Endothelial cell of umbilical vein (primary cell): ENCODE measurements around the gene HAUS7. TPM values are rescaled to one million over a fixed set of nuclear protein-coding genes. Genes with fewer than 3 reads are reported as not detected.
A peak's percentile ranks its signal among the peaks of the same experiment; 100 is the strongest.

Experiments used
- BruUV-seq: library from RNA; stranded (reverse); fragments of 400-500 nt; replicated peaks from 2 replicates; lab custom pipeline; 2021; lab: Mats Ljungman, UMichigan
- CTCF ChIA-PET: fragments of 300-600, 350-600 bp; sonication (Branson Sonifier 250); formaldehyde crosslinking; loops from one replicate; lab custom pipeline; 2021; ENCODE audit warnings: antibody characterized with exemption, inconsistent platforms; lab: Charles Lee
- POLR2A ChIA-PET: fragments of 300-600, 350-600 bp; sonication (Branson Sonifier 250); formaldehyde crosslinking; loops from one replicate; lab custom pipeline; 2021; ENCODE audit warnings: antibody characterized with exemption, inconsistent platforms; lab: Charles Lee
- DNase-seq: peaks from one replicate; pipeline ENCODE4 v3.0.0-alpha.2; 2011; ENCODE audit warnings: low read depth, low spot score
- FAIRE-seq: peaks from 2 replicates; lab custom pipeline; 2011; peaks lifted over from hg19 to GRCh38; lab: Jason Lieb, UNC
- H2AFZ ChIP-seq: 2 replicates; pipeline ENCODE4 v1.6.0; 2012; ENCODE audit warnings: low read depth, low read length, control low read depth, inconsistent platforms
- H3K27ac ChIP-seq: 2 replicates; pipeline ENCODE4 v1.5.1; 2011; ENCODE audit warnings: low read depth, mild to moderate bottlenecking, control low read depth, low read length, moderate library complexity; ENCODE audit not compliant: insufficient read depth
- H3K27me3 ChIP-seq, 2 experiments: 2 replicates each; pipeline versions ENCODE4 v1.6.0 to v1.6.1; 2011; ENCODE audit warnings: low read length in 2 of 2, mixed read lengths in 1 of 2; ENCODE audit not compliant: control insufficient read depth in 2 of 2, insufficient read depth in 2 of 2
- H3K36me3 ChIP-seq, 2 experiments: 2 replicates in 1 of 2; 3 replicates in 1 of 2; pipeline ENCODE4 v1.5.1; 2011; ENCODE audit warnings: low read length in 2 of 2, mild to moderate bottlenecking in 1 of 2, moderate library complexity in 1 of 2; ENCODE audit not compliant: control insufficient read depth in 2 of 2, insufficient read depth in 2 of 2; ENCODE audit errors: extremely low read depth in 1 of 2
- H3K4me1 ChIP-seq: 3 replicates; pipeline ENCODE4 v1.5.1; 2011; ENCODE audit warnings: mild to moderate bottlenecking, low read length; ENCODE audit not compliant: control insufficient read depth, insufficient read depth; ENCODE audit errors: extremely low read depth
- H3K4me2 ChIP-seq: 2 replicates; pipeline ENCODE4 v1.6.1; 2011; ENCODE audit warnings: low read length, control low read depth, mixed read lengths; ENCODE audit not compliant: insufficient read depth
- H3K4me3 ChIP-seq, 3 experiments: fragments of 200-600 bp in 1 of 3; sonication (generic), shearing (Covaris generic) in 1 of 3; replicated peaks in 1 of 3; 2 replicates each; pipeline ENCODE4 v1.5.1; 2011 to 2016; ENCODE audit warnings: control low read depth in 3 of 3, low read length in 3 of 3, mild to moderate bottlenecking in 2 of 3, inconsistent platforms in 1 of 3, low read depth in 1 of 3, moderate library complexity in 1 of 3; ENCODE audit not compliant: insufficient read depth in 1 of 3
- H3K79me2 ChIP-seq: 2 replicates; pipeline ENCODE4 v1.6.0; 2012; ENCODE audit warnings: low read length, inconsistent platforms; ENCODE audit not compliant: control insufficient read depth, insufficient read depth
- H3K9ac ChIP-seq: replicated peaks from 2 replicates; pipeline ENCODE3; 2011; ENCODE audit warnings: low read length, control low read depth; ENCODE audit not compliant: insufficient read depth; ENCODE audit errors: extremely low read depth
- H3K9me1 ChIP-seq: replicated peaks from 3 replicates; pipeline ENCODE4 v1.6.0; 2011; ENCODE audit warnings: mild to moderate bottlenecking, low read length; ENCODE audit not compliant: control insufficient read depth, insufficient read depth; ENCODE audit errors: extremely low read depth
- H3K9me3 ChIP-seq: replicated peaks from 2 replicates; pipeline ENCODE4 v1.5.1; 2012; ENCODE audit warnings: low read length, inconsistent platforms; ENCODE audit not compliant: control insufficient read depth, insufficient read depth
- H4K20me1 ChIP-seq: replicated peaks from 2 replicates; pipeline ENCODE3; 2011; ENCODE audit warnings: mild to moderate bottlenecking, low read length; ENCODE audit not compliant: control insufficient read depth, insufficient read depth; ENCODE audit errors: extremely low read depth
- JUN ChIP-seq: IDR thresholded peaks from 2 replicates; pipeline ENCODE4 v1.6.1; 2011; ENCODE audit warnings: borderline replicate concordance, low read depth; ENCODE audit not compliant: insufficient read length, insufficient read depth
- POLR2A ChIP-seq: IDR thresholded peaks from 2 replicates; pipeline ENCODE4 v1.6.1; 2012; ENCODE audit warnings: low read depth, mild to moderate bottlenecking, control low read depth, low read length
- POLR2AphosphoS5 ChIP-seq: IDR thresholded peaks from 2 replicates; pipeline ENCODE4 v1.6.1; 2012; ENCODE audit warnings: low read depth, mild to moderate bottlenecking, control low read depth, low read length, moderate library complexity; ENCODE audit not compliant: insufficient read depth
- dilution Hi-C: fragments of 300-500 bp; cut with MboI; formaldehyde crosslinking; loops from one replicate; pipeline ENCODE4 v1.15.0; 2019; ENCODE audit warnings: low sequenced_read_pairs; ENCODE audit not compliant: extremely low pct_ligation_motif_present
- intact Hi-C: fragments of 100-400 bp; cut with micrococcal nuclease; formaldehyde crosslinking; loops from one replicate; pipeline ENCODE4 v1.10.0; 2022
- polyA plus RNA-seq, 4 experiments: library from polyadenylated mRNA; depleted of rRNA in 3 of 4; stranded (reverse) in 3 of 4; unstranded in 1 of 4; fragments of >200 nt; gene quantifications; 2 replicates each; pipeline versions ENCODE4 v1.2.1 to v1.2.3, GENCODE V29; 2011 to 2012; ENCODE audit warnings: missing spikeins in 1 of 4
- total RNA-seq: library from RNA; stranded (reverse); gene quantifications from 2 replicates; pipeline ENCODE4 v1.2.3, GENCODE V29; 2021
- TF ChIP-seq, protein P1 (sequence below), 2 donors: IDR thresholded peaks; 1 replicate in 1 of 2; 2 replicates in 1 of 2; pipeline ENCODE4 v1.5.1; 2011; ENCODE audit warnings: low read length in 2 of 2, mild to moderate bottlenecking in 2 of 2, moderate library complexity in 2 of 2, control low read depth in 1 of 2, inconsistent platforms in 1 of 2, low read depth in 1 of 2; ENCODE audit not compliant: insufficient read depth in 1 of 2; ENCODE audit errors: extremely low read depth in 1 of 2

The HAUS7 gene
- total and polyA plus RNA-seq, 2 donors (not counting 3 experiments of a cell fraction or from before 2014, with no cell fraction given) = 31.0 to 46.4 TPM

DNA sequence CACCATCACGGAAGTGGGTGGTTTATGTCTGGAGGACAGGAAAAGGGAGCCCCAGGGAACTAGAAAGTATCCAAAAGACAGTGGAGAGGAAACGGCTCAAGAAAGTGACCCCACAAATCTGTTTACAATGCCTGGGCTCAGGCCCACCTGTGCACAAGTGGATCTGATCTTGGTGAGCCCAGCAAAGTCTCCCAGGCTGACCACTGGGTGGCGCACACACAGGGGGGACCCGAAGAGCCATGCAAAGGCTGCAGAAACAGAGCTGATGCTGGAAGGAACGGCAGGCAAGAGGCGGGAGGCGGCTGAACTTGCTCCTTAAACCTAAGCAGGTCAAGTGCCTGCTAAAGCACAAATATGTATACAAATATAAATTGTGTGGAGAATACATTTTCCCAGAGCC, 9.6 kb downstream of the HAUS7 start:
- Histone ChIP-seq H3K27me3 (no peaks in the 10 kb centered on the region), H3K9me3 (no peaks in the 10 kb centered on the region), H3K4me2 (no peak overlapping the region), H3K9me1 (no peaks in the 10 kb centered on the region), H2AFZ (no peak overlapping the region), H3K79me2 (no peaks in the 10 kb centered on the region), H3K36me3 (peaks cover 0 to 3% of the 10 kb centered on the region in 2 experiments), H3K4me1 (peaks cover 5% of the 10 kb centered on the region), H4K20me1 (no peaks in the 10 kb centered on the region), H3K27ac (peak overlapping the region; percentile 58), H3K9ac (no peak overlapping the region), H3K4me3 (no peak overlapping the region)
- DNase-seq (peak; percentile 47), FAIRE-seq (peak; percentile 93)
- ChIA-PET POLR2A (interaction anchor here (1.0 kb wide), 1 partner anchor 50 kb away, joined by 3 read pairs; no protein-coding TSS in a partner anchor), CTCF (interaction anchor here (0.5 to 2.9 kb wide), 31 partner anchors 9 to 519 kb away, joined by 3 to 55 read pairs (median 5); partner anchors contain the start of genes BGN, CCNQ, HAUS7 and TREX2)
- dilution Hi-C loops = no loop called here
- no TSS peak for BruUV-seq
- intact Hi-C loops = loop anchor here (1.0 kb wide), 2 partner anchors 46 to 429 kb away; no protein-coding TSS in a partner anchor
- no peak for TF ChIP-seq POLR2AphosphoS5
- TF ChIP-seq, protein P1, sequence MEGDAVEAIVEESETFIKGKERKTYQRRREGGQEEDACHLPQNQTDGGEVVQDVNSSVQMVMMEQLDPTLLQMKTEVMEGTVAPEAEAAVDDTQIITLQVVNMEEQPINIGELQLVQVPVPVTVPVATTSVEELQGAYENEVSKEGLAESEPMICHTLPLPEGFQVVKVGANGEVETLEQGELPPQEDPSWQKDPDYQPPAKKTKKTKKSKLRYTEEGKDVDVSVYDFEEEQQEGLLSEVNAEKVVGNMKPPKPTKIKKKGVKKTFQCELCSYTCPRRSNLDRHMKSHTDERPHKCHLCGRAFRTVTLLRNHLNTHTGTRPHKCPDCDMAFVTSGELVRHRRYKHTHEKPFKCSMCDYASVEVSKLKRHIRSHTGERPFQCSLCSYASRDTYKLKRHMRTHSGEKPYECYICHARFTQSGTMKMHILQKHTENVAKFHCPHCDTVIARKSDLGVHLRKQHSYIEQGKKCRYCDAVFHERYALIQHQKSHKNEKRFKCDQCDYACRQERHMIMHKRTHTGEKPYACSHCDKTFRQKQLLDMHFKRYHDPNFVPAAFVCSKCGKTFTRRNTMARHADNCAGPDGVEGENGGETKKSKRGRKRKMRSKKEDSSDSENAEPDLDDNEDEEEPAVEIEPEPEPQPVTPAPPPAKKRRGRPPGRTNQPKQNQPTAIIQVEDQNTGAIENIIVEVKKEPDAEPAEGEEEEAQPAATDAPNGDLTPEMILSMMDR (IDR thresholded peaks at IDR 0.05; ENCODE audit: extremely low read depth in 1 of 2, insufficient read depth in 1 of 2, low read depth in 1 of 2, low read length in 2 of 2) = peak; percentile 60 to 65

- Histone ChIP-seq H3K79me2 (no peaks in the 10 kb centered on the region), H3K9me3 (no peaks in the 10 kb centered on the region), H3K9me1 (no peaks in the 10 kb centered on the region), H3K27ac (peak overlapping the region; percentile 58), H3K9ac (no peak overlapping the region), H3K27me3 (no peaks in the 10 kb centered on the region), H4K20me1 (no peaks in the 10 kb centered on the region), H3K36me3 (peaks cover 0 to 3% of the 10 kb centered on the region in 2 experiments), H2AFZ (no peak overlapping the region), H3K4me3 (no peak overlapping the region), H3K4me1 (peaks cover 5% of the 10 kb centered on the region), H3K4me2 (no peak overlapping the region)
- DNase-seq = peak; percentile 71
- intact Hi-C loops (loop anchor here (1.0 kb wide), 1 partner anchor 47 kb away; no protein-coding TSS in a partner anchor), dilution Hi-C loops (no loop called here)
- POLR2A ChIA-PET = no interaction called here
- CTCF ChIA-PET = interaction anchor here (1.4 to 2.9 kb wide), 11 partner anchors 12 to 427 kb away, joined by 3 to 55 read pairs (median 15); partner anchors contain the start of genes BGN and HAUS7
- no TSS peak for BruUV-seq
- no peak for FAIRE-seq
- peak; percentile 44 for TF ChIP-seq JUN
- TF ChIP-seq POLR2A = no peak
These were observed 10.4 kb downstream of the HAUS7 start for GRCh38 chrX:153459986-153460385.
